HEK293 (cell line): ENCODE measurements around the gene CENPP.

Source experiments
- CTCF ChIA-PET: fragments of 350-600 bp; formaldehyde crosslinking; extraction: SDS; loops from one replicate; lab custom pipeline; 2021; ENCODE audit warnings: antibody characterized with exemption; lab: Yijun Ruan, JAX
- POLR2A ChIA-PET: fragments of 300-600 bp; formaldehyde crosslinking; extraction: SDS; loops from one replicate; lab custom pipeline; 2020; ENCODE audit warnings: antibody characterized with exemption, inconsistent platforms; lab: Yijun Ruan, JAX
- H3K27ac ChIP-seq: fragments of 200-500 bp; sonication (Bioruptor generic); 2 replicates; pipeline ENCODE4 v1.5.1; 2014; ENCODE audit warnings: low read depth, low read length, control low read depth, inconsistent platforms; ENCODE audit errors: extremely low read depth
- H3K36me3 ChIP-seq, 2 experiments: fragments of 200-500 bp in 1 of 2; sonication (Bioruptor generic) in 1 of 2; 1 replicate in 1 of 2; 2 replicates in 1 of 2; pipeline ENCODE4 v1.5.1; 2014 to 2017; ENCODE audit warnings: inconsistent platforms in 2 of 2, low read length in 2 of 2; ENCODE audit not compliant: control insufficient read depth in 2 of 2, insufficient read depth in 1 of 2
- H3K4me1 ChIP-seq: fragments of 200-500 bp; sonication (Bioruptor generic); 2 replicates; pipeline ENCODE4 v1.5.1; 2014; ENCODE audit warnings: mild to moderate bottlenecking, low read length, inconsistent platforms; ENCODE audit not compliant: control insufficient read depth, insufficient read depth
- H3K4me3 ChIP-seq: 2 replicates; pipeline ENCODE4 v1.5.1; 2011; ENCODE audit warnings: low read depth, mild to moderate bottlenecking, control low read depth, low read length, moderate library complexity
- H3K9me3 ChIP-seq: fragments of 200-500 bp; sonication (Bioruptor generic); 2 replicates; pipeline ENCODE4 v1.5.1; 2014; ENCODE audit warnings: low read depth, low read length, inconsistent platforms; ENCODE audit not compliant: control insufficient read depth, insufficient read depth
- EGR2 ChIP-seq: fragments of 450-650 bp; formaldehyde crosslinking; IDR thresholded peaks from 2 replicates; pipeline ENCODE4 v1.5.1; 2016; ENCODE audit warnings: low read depth, missing biosample characterization, missing genetic modification characterization
- GLIS2 ChIP-seq: fragments of 450-650 bp; formaldehyde crosslinking; IDR thresholded peaks from 2 replicates; pipeline ENCODE4 v1.5.1; 2016; ENCODE audit warnings: missing biosample characterization, missing genetic modification characterization
- KLF16 ChIP-seq: fragments of 450-650 bp; formaldehyde crosslinking; IDR thresholded peaks from 2 replicates; pipeline ENCODE4 v1.5.1; 2017; ENCODE audit warnings: missing biosample characterization, missing genetic modification characterization
- MZF1 ChIP-seq: fragments of 450-650 bp; formaldehyde crosslinking; IDR thresholded peaks from 2 replicates; pipeline ENCODE4 v1.5.1; 2017; ENCODE audit warnings: missing biosample characterization, missing genetic modification characterization, borderline replicate concordance
- REPIN1 ChIP-seq: fragments of 450-650 bp; formaldehyde crosslinking; IDR thresholded peaks from 2 replicates; pipeline ENCODE4 v1.5.1; 2017; ENCODE audit warnings: missing biosample characterization, missing genetic modification characterization, low read depth
- TRIM28 ChIP-seq: IDR thresholded peaks from 2 replicates; pipeline ENCODE4 v1.6.1; 2011; ENCODE audit warnings: low read length, control low read depth, borderline replicate concordance
- ZBTB48 ChIP-seq: fragments of 450-650 bp; formaldehyde crosslinking; IDR thresholded peaks from 2 replicates; pipeline ENCODE4 v1.5.1; 2016; ENCODE audit warnings: missing biosample characterization, missing genetic modification characterization
- ZFP37 ChIP-seq: fragments of 450-650 bp; formaldehyde crosslinking; IDR thresholded peaks from 2 replicates; pipeline ENCODE4 v1.5.1; 2016; ENCODE audit warnings: missing biosample characterization, missing genetic modification characterization
- ZNF112 ChIP-seq: fragments of 450-650 bp; formaldehyde crosslinking; IDR thresholded peaks from 2 replicates; pipeline ENCODE4 v1.5.0; 2017; ENCODE audit warnings: missing biosample characterization, missing genetic modification characterization
- ZNF23 ChIP-seq: fragments of 450-650 bp; formaldehyde crosslinking; IDR thresholded peaks from 2 replicates; pipeline ENCODE4 v1.5.1; 2016; ENCODE audit warnings: missing biosample characterization, missing genetic modification characterization, borderline replicate concordance
- ZNF24 ChIP-seq: fragments of 450-650 bp; formaldehyde crosslinking; IDR thresholded peaks from 2 replicates; pipeline ENCODE4 v1.5.1; 2016; ENCODE audit warnings: missing biosample characterization, missing genetic modification characterization
- ZNF37A ChIP-seq: fragments of 450-650 bp; IDR thresholded peaks from 2 replicates; pipeline ENCODE4 v1.5.1; 2018; ENCODE audit warnings: missing biosample characterization, missing genetic modification characterization
- ZNF558 ChIP-seq: fragments of 450-650 bp; formaldehyde crosslinking; IDR thresholded peaks from 2 replicates; pipeline ENCODE4 v1.5.1; 2016; ENCODE audit warnings: missing biosample characterization, missing genetic modification characterization
- ZNF571 ChIP-seq: fragments of 450-650 bp; formaldehyde crosslinking; IDR thresholded peaks from 2 replicates; pipeline ENCODE4 v1.5.0; 2017; ENCODE audit warnings: missing biosample characterization, missing genetic modification characterization
- ZNF791 ChIP-seq: fragments of 450-650 bp; formaldehyde crosslinking; IDR thresholded peaks from 2 replicates; pipeline ENCODE4 v1.5.1; 2016; ENCODE audit warnings: missing biosample characterization, missing genetic modification characterization
- ZNF830 ChIP-seq: fragments of 450-650 bp; IDR thresholded peaks from 2 replicates; pipeline ENCODE4 v1.5.0; 2018; ENCODE audit warnings: missing biosample characterization, missing genetic modification characterization, low read depth, mild to moderate bottlenecking, moderate library complexity
- ZNF843 ChIP-seq: fragments of 450-650 bp; formaldehyde crosslinking; IDR thresholded peaks from 2 replicates; pipeline ENCODE4 v1.5.1; 2016; ENCODE audit warnings: missing biosample characterization, missing genetic modification characterization
- ZSCAN30 ChIP-seq: fragments of 450-650 bp; IDR thresholded peaks from 2 replicates; pipeline ENCODE4 v1.5.1; 2018; ENCODE audit warnings: missing biosample characterization, mild to moderate bottlenecking, missing genetic modification characterization, moderate library complexity
- ZXDB ChIP-seq: fragments of 450-650 bp; formaldehyde crosslinking; IDR thresholded peaks from 2 replicates; pipeline ENCODE4 v1.5.1; 2016; ENCODE audit warnings: missing biosample characterization, missing genetic modification characterization
- TF ChIP-seq, protein P1 (sequence below): fragments of 450-650 bp; formaldehyde crosslinking; IDR thresholded peaks from 2 replicates; pipeline ENCODE4 v1.5.1; 2017; ENCODE audit warnings: missing biosample characterization, mild to moderate bottlenecking, missing genetic modification characterization, moderate library complexity
- TF ChIP-seq, protein P2 (sequence below): fragments of 450-650 bp; formaldehyde crosslinking; IDR thresholded peaks from 2 replicates; pipeline ENCODE4 v1.5.1; 2017; ENCODE audit warnings: missing biosample characterization, missing genetic modification characterization
- TF ChIP-seq, protein P3 (sequence below): fragments of 450-650 bp; formaldehyde crosslinking; IDR thresholded peaks from 2 replicates; pipeline ENCODE4 v1.5.1; 2016; ENCODE audit warnings: missing biosample characterization, missing genetic modification characterization

Gene CENPP

DNA sequence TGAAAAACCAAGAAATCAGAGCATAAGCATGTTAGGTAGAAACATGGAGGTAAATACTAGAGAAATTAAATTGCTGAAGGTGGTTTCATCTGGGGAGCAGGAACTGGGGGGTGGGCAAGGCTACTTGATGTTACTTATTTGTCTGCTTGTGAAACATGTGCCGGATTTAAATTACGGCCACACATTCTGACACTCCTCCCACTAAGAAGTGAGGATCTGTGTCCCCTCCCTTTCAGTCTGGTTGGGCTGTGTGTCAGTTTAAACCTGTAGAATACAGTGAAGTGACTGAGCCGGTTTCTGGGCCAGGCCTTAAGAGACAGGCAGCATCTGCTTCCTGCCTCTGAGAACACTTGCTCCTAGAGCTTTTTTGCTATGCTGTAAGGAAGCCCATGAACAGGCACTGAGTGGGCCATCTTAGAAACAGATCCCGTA, 29.9 kb upstream of the CENPP start (continued):
- TF ChIP-seq, protein P1, sequence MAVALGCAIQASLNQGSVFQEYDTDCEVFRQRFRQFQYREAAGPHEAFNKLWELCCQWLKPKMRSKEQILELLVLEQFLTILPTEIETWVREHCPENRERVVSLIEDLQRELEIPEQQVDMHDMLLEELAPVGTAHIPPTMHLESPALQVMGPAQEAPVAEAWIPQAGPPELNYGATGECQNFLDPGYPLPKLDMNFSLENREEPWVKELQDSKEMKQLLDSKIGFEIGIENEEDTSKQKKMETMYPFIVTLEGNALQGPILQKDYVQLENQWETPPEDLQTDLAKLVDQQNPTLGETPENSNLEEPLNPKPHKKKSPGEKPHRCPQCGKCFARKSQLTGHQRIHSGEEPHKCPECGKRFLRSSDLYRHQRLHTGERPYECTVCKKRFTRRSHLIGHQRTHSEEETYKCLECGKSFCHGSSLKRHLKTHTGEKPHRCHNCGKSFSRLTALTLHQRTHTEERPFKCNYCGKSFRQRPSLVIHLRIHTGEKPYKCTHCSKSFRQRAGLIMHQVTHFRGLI (tag by site-specific recombination) = peak; percentile 88
- TF ChIP-seq ZFP37 (no peak), ZSCAN30 (tag by site-specific recombination) (no peak), ZNF112 (tag by site-specific recombination) (no peak), REPIN1 (no peak), KLF16 (no peak)
- TF ChIP-seq, protein P2, sequence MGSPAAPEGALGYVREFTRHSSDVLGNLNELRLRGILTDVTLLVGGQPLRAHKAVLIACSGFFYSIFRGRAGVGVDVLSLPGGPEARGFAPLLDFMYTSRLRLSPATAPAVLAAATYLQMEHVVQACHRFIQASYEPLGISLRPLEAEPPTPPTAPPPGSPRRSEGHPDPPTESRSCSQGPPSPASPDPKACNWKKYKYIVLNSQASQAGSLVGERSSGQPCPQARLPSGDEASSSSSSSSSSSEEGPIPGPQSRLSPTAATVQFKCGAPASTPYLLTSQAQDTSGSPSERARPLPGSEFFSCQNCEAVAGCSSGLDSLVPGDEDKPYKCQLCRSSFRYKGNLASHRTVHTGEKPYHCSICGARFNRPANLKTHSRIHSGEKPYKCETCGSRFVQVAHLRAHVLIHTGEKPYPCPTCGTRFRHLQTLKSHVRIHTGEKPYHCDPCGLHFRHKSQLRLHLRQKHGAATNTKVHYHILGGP (tag by site-specific recombination) = no peak

DNA sequence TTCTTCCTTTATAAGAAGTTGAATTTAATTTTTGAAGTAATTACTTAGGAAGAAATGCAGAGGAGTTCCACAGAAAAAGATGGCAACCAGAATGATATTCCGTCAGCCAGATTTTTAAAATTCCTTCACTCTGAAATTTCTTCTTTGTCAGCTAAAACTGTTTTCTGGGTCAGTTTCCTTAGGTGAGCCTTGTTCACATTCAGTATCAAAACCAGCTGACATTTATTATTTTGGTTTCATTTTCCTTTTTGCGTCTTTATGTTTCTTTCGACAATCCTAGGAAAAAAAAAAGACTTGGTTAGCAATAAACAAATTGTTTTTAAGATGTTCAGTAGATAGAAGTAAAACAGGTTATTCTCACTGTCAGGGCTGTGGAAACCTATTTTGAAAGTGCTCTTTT, 28.1 kb upstream of the CENPP start:
- Histone ChIP-seq H3K27ac (no peak overlapping the region), H3K36me3 (peaks cover 27 to 57% of the 10 kb centered on the region in 2 experiments), H3K4me3 (no peak overlapping the region), H3K9me3 (no peaks in the 10 kb centered on the region)
- POLR2A ChIA-PET = no interaction called here
- TF ChIP-seq ZNF558 = no peak
- TF ChIP-seq, protein P3, sequence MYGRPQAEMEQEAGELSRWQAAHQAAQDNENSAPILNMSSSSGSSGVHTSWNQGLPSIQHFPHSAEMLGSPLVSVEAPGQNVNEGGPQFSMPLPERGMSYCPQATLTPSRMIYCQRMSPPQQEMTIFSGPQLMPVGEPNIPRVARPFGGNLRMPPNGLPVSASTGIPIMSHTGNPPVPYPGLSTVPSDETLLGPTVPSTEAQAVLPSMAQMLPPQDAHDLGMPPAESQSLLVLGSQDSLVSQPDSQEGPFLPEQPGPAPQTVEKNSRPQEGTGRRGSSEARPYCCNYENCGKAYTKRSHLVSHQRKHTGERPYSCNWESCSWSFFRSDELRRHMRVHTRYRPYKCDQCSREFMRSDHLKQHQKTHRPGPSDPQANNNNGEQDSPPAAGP (tag by site-specific recombination) = no peak
- TF ChIP-seq, protein P1 (tag by site-specific recombination) = no peak
- no peak for TF ChIP-seq ZXDB
- TF ChIP-seq ZBTB48 = no peak
- no peak for TF ChIP-seq ZNF843 (tag by site-specific recombination)
- TF ChIP-seq ZNF24 (tag by site-specific recombination) = no peak
- no peak for TF ChIP-seq ZNF37A (tag by site-specific recombination)
- no peak for TF ChIP-seq MZF1 (tag by site-specific recombination)
- no peak for TF ChIP-seq EGR2 (tag by site-specific recombination)
- TF ChIP-seq GLIS2 (tag by site-specific recombination) = no peak
- no peak for TF ChIP-seq ZNF830
- TF ChIP-seq TRIM28 = no peak
- TF ChIP-seq ZNF791 (tag by site-specific recombination) = no peak
- TF ChIP-seq ZNF23 (tag by site-specific recombination) = no peak
- no peak for TF ChIP-seq ZNF571 (tag by site-specific recombination)
- TF ChIP-seq, all 188 proteins: peak for 0
- CTCF ChIA-PET = no interaction called here
- no peaks in the 10 kb centered on the region; the same call in 1 of the 2 replicates for H3K4me1 ChIP-seq
